SK-N-SH treated with all-trans-retinoic acid at 6 μM for 48 hours (cell line): ENCODE results near the gene CDK5RAP2.

Experiments
- ARNTL ChIP-seq: fragments of 450-650 bp; formaldehyde crosslinking; IDR thresholded peaks from 2 replicates; pipeline ENCODE4 v1.5.0; 2020; ENCODE audit warnings: low read depth, mild to moderate bottlenecking, moderate library complexity, borderline replicate concordance
- BACH2 ChIP-seq: fragments of 250-450 bp; sonication (Bioruptor Pico); IDR thresholded peaks from 2 replicates; pipeline ENCODE4 v1.9.0; 2021; ENCODE audit warnings: mild to moderate bottlenecking, borderline replicate concordance
- GLIS3 ChIP-seq: fragments of 250-450 bp; sonication (Bioruptor Pico); IDR thresholded peaks from 2 replicates; pipeline ENCODE4 v1.5.0; 2020; ENCODE audit warnings: mild to moderate bottlenecking, moderate library complexity
- PPARA ChIP-seq: fragments of 250-450 bp; sonication (Bioruptor Pico); IDR thresholded peaks from 2 replicates; pipeline ENCODE4 v1.5.0; 2020; ENCODE audit warnings: mild to moderate bottlenecking, borderline replicate concordance
- RARB ChIP-seq: fragments of 250-450 bp; sonication (Bioruptor Pico); IDR thresholded peaks from 2 replicates; pipeline ENCODE4 v1.8.0; 2021; ENCODE audit warnings: mild to moderate bottlenecking, moderate library complexity
- TOX ChIP-seq: fragments of 250-450 bp; sonication (Bioruptor Pico); IDR thresholded peaks from 2 replicates; pipeline ENCODE4 v1.8.0; 2021; ENCODE audit warnings: mild to moderate bottlenecking, moderate library complexity, borderline replicate concordance
- ZNF70 ChIP-seq: fragments of 450-650 bp; formaldehyde crosslinking; IDR thresholded peaks from 2 replicates; pipeline ENCODE4 v1.5.0; 2020; ENCODE audit warnings: mild to moderate bottlenecking, moderate library complexity
- ZNF8 ChIP-seq: fragments of 450-650 bp; formaldehyde crosslinking; IDR thresholded peaks from 2 replicates; pipeline ENCODE4 v1.5.0; 2020; ENCODE audit warnings: mild to moderate bottlenecking, moderate library complexity
- TF ChIP-seq, protein P1 (sequence below): fragments of 250-450 bp; sonication (Bioruptor Pico); IDR thresholded peaks from 2 replicates; pipeline ENCODE4 v1.5.1; 2020; ENCODE audit warnings: low read depth, mild to moderate bottlenecking, moderate library complexity
- TF ChIP-seq, protein P2 (sequence below): fragments of 250-450 bp; sonication (Bioruptor Pico); IDR thresholded peaks from 2 replicates; pipeline ENCODE4 v1.5.1; 2021; ENCODE audit warnings: mild to moderate bottlenecking, moderate library complexity
- TF ChIP-seq, protein P3 (sequence below): fragments of 250-450 bp; sonication (Bioruptor Pico); IDR thresholded peaks from 2 replicates; pipeline ENCODE4 v1.8.0; 2020; ENCODE audit warnings: mild to moderate bottlenecking, moderate library complexity, borderline replicate concordance

DNA sequence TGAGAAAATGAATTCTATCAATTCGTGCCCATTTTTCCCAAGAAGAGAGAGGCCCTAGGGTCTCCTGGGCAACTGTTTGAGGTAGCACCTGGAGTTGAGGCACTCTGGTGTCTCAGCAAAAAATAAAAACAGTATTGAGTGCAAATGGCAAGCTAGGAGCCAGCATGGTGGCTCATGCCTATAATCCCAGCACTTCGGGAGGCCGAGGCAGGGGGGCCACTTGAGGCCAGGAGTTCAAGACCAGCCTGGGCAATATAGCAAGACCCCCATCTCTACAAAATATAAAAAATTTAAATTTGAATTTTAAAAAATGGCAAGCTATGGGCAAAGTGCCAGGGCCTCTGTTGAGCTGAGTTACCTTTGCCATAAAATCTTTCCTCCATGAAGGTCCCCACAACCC, 136.0 kb downstream of the CDK5RAP2 start:
- TF ChIP-seq PPARA (CRISPR knock-in tag) (no peak), RARB (no peak), ZNF8 (CRISPR knock-in tag) (no peak), BACH2 (CRISPR knock-in tag) (no peak), TOX (CRISPR knock-in tag) (no peak), ARNTL (CRISPR knock-in tag) (no peak), GLIS3 (CRISPR knock-in tag) (no peak), ZNF70 (CRISPR knock-in tag) (no peak)
- TF ChIP-seq, protein P1, sequence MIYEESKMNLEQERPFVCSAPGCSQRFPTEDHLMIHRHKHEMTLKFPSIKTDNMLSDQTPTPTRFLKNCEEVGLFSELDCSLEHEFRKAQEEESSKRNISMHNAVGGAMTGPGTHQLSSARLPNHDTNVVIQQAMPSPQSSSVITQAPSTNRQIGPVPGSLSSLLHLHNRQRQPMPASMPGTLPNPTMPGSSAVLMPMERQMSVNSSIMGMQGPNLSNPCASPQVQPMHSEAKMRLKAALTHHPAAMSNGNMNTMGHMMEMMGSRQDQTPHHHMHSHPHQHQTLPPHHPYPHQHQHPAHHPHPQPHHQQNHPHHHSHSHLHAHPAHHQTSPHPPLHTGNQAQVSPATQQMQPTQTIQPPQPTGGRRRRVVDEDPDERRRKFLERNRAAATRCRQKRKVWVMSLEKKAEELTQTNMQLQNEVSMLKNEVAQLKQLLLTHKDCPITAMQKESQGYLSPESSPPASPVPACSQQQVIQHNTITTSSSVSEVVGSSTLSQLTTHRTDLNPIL (CRISPR knock-in tag), result no peak
- TF ChIP-seq, protein P2, sequence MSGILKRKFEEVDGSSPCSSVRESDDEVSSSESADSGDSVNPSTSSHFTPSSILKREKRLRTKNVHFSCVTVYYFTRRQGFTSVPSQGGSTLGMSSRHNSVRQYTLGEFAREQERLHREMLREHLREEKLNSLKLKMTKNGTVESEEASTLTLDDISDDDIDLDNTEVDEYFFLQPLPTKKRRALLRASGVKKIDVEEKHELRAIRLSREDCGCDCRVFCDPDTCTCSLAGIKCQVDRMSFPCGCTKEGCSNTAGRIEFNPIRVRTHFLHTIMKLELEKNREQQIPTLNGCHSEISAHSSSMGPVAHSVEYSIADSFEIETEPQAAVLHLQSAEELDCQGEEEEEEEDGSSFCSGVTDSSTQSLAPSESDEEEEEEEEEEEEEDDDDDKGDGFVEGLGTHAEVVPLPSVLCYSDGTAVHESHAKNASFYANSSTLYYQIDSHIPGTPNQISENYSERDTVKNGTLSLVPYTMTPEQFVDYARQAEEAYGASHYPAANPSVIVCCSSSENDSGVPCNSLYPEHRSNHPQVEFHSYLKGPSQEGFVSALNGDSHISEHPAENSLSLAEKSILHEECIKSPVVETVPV, result no peak
- TF ChIP-seq, protein P3, sequence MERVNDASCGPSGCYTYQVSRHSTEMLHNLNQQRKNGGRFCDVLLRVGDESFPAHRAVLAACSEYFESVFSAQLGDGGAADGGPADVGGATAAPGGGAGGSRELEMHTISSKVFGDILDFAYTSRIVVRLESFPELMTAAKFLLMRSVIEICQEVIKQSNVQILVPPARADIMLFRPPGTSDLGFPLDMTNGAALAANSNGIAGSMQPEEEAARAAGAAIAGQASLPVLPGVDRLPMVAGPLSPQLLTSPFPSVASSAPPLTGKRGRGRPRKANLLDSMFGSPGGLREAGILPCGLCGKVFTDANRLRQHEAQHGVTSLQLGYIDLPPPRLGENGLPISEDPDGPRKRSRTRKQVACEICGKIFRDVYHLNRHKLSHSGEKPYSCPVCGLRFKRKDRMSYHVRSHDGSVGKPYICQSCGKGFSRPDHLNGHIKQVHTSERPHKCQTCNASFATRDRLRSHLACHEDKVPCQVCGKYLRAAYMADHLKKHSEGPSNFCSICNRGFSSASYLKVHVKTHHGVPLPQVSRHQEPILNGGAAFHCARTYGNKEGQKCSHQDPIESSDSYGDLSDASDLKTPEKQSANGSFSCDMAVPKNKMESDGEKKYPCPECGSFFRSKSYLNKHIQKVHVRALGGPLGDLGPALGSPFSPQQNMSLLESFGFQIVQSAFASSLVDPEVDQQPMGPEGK (CRISPR knock-in tag), result no peak
